Measurements from ENCODE around the gene VPS33B.
"Not testable (repeated sequence)": the region's sequence is repeated elsewhere in the genome, so short reads cannot be mapped to it uniquely, and the experiment has no call there.

Gene VPS33B

GRCh38 chr15:91031796-91032195, 9.4 kb upstream of the VPS33B start:
- no peak for DNase-seq (ENCODE audit: low read depth)

- DNase-seq (ENCODE audit: low read depth), result no peak
Measured at GRCh38 chr15:91027677-91028076, 5.3 kb upstream of the VPS33B start.

GRCh38 chr15:91023720-91024119, 1.3 kb upstream of the VPS33B start:
- no peak for DNase-seq (ENCODE audit: low read depth)

- DNase-seq (ENCODE audit: low read depth), result no peak
Measured at GRCh38 chr15:91022832-91023129, 387 bp upstream of the VPS33B start.

GRCh38 chr15:91021516-91022074, 799 bp downstream of the VPS33B start:
- DNase-seq (ENCODE audit: low read depth), result no peak

- no peak for DNase-seq (ENCODE audit: low read depth)
Measured at GRCh38 chr15:91018158-91018557, 4.2 kb downstream of the VPS33B start.

GRCh38 chr15:91017716-91018115, 4.7 kb downstream of the VPS33B start:
- DNase-seq (ENCODE audit: low read depth), result no peak

- DNase-seq (ENCODE audit: low read depth), result not testable (repeated sequence)
Measured at GRCh38 chr15:91013701-91014100, 8.7 kb downstream of the VPS33B start.

- DNase-seq (ENCODE audit: low read depth), result no peak
Measured at GRCh38 chr15:91007266-91007665, 15.1 kb downstream of the VPS33B start.

GRCh38 chr15:91001209-91001608, 21.2 kb downstream of the VPS33B start:
- no peak for DNase-seq (ENCODE audit: low read depth)

GRCh38 chr15:90998737-90999136, 23.7 kb downstream of the VPS33B start:
- DNase-seq (ENCODE audit: low read depth), result no peak

GRCh38 chr15:90994417-90995311, 27.7 kb downstream of the VPS33B start, which contains the start of gene PRC1:
Gene PRC1, minus strand, starts transcription at chr15:90994535. Its CDS starts 118 bp downstream, at chr15:90994417.
- DNase-seq (ENCODE audit: low read depth), result peak; percentile 96

- DNase-seq (ENCODE audit: low read depth), result no peak
Measured at GRCh38 chr15:90994059-90994416, 28.4 kb downstream of the VPS33B start.

GRCh38 chr15:90991587-90992285, 30.7 kb downstream of the VPS33B start:
- DNase-seq (ENCODE audit: low read depth), result no peak

GRCh38 chr15:90990446-90990845, 31.9 kb downstream of the VPS33B start:
- no peak for DNase-seq (ENCODE audit: low read depth)

- no peak for DNase-seq (ENCODE audit: low read depth)
Measured at GRCh38 chr15:90989040-90989768, 33.2 kb downstream of the VPS33B start.

- no peak for DNase-seq (ENCODE audit: low read depth)
Measured at GRCh38 chr15:90988296-90988695, 34.1 kb downstream of the VPS33B start.

- no peak for DNase-seq (ENCODE audit: low read depth)
Measured at GRCh38 chr15:90987561-90988141, 34.7 kb downstream of the VPS33B start.

- no peak for DNase-seq (ENCODE audit: low read depth)
Measured at GRCh38 chr15:90986790-90987507, 35.4 kb downstream of the VPS33B start.

GRCh38 chr15:90982135-90982534, 40.3 kb downstream of the VPS33B start:
- no peak for DNase-seq (ENCODE audit: low read depth)

- no peak for DNase-seq (ENCODE audit: low read depth)
Measured at GRCh38 chr15:90981681-90982080, 40.7 kb downstream of the VPS33B start.

Measured in activated T-cell treated with anti-CD3 and anti-CD28 coated beads for 24 hours (primary cell).